ENCODE data around the gene MARCHF10. TPM values are rescaled to one million over a fixed set of nuclear protein-coding genes. Genes with fewer than 3 reads are reported as not detected.
A peak's percentile ranks its signal among the peaks of the same experiment; 100 is the strongest.

Gene MARCHF10
- total and polyA plus RNA-seq, 2 experiments from 2014 or later: not detected

DNA sequence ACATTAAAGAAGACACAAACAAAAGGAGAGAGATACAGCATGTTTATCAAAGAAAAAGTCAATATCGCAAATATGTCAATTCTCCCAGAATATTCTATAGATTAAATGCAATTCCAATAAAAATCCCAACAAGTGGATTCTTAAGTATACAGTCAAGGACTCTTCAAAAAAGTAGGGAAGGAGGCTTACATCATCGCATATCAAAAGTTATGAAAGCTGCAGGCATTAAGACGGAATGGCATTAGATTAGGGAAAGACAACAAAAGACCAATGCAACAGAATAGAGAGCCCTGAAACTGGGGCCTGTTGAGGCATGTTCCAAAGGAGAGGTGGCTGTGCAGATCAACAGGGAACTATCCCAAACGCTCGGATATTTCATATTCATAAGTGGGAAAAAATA is 76.0 kb downstream of the MARCHF10 start:
- Histone ChIP-seq H3K4me1 (ENCODE audit: insufficient read depth) (no peaks in the 10 kb centered on the region), H3K27ac (no peak overlapping the region), H3K27me3 (no peaks in the 10 kb centered on the region), H3K4me2 (no peak overlapping the region), H3K79me2 (no peaks in the 10 kb centered on the region), H3K4me3 (no peak overlapping the region), H2AFZ (no peak overlapping the region), H3K36me3 (replicated peaks; ENCODE audit: insufficient read depth, low read depth) (no peaks in the 10 kb centered on the region), H4K20me1 (ENCODE audit: insufficient read depth, poor library complexity, severe bottlenecking) (no peaks in the 10 kb centered on the region), H3K9me2 (replicated peaks; ENCODE audit: insufficient read depth) (no peaks in the 10 kb centered on the region), H3K9me3 (ENCODE audit: low read depth) (no peaks in the 10 kb centered on the region)
- no peak for DNase-seq (ENCODE audit: low spot score)
- 93% methylated on average over 5 of the region's 5 CpGs for WGBS (ENCODE audit: low lambda C conversion rate, missing lambda C conversion rate)
- TF ChIP-seq EZH2 (IDR thresholded peaks at IDR 0.05; ENCODE audit: borderline replicate concordance) (no peak), EZH2phosphoT487 (IDR thresholded peaks at IDR 0.05; ENCODE audit: low read depth, severe bottlenecking, unreplicated experiment) (no peak)
- TF ChIP-seq, protein P1, sequence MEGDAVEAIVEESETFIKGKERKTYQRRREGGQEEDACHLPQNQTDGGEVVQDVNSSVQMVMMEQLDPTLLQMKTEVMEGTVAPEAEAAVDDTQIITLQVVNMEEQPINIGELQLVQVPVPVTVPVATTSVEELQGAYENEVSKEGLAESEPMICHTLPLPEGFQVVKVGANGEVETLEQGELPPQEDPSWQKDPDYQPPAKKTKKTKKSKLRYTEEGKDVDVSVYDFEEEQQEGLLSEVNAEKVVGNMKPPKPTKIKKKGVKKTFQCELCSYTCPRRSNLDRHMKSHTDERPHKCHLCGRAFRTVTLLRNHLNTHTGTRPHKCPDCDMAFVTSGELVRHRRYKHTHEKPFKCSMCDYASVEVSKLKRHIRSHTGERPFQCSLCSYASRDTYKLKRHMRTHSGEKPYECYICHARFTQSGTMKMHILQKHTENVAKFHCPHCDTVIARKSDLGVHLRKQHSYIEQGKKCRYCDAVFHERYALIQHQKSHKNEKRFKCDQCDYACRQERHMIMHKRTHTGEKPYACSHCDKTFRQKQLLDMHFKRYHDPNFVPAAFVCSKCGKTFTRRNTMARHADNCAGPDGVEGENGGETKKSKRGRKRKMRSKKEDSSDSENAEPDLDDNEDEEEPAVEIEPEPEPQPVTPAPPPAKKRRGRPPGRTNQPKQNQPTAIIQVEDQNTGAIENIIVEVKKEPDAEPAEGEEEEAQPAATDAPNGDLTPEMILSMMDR (IDR thresholded peaks at IDR 0.05; ENCODE audit: poor library complexity): no peak

DNA sequence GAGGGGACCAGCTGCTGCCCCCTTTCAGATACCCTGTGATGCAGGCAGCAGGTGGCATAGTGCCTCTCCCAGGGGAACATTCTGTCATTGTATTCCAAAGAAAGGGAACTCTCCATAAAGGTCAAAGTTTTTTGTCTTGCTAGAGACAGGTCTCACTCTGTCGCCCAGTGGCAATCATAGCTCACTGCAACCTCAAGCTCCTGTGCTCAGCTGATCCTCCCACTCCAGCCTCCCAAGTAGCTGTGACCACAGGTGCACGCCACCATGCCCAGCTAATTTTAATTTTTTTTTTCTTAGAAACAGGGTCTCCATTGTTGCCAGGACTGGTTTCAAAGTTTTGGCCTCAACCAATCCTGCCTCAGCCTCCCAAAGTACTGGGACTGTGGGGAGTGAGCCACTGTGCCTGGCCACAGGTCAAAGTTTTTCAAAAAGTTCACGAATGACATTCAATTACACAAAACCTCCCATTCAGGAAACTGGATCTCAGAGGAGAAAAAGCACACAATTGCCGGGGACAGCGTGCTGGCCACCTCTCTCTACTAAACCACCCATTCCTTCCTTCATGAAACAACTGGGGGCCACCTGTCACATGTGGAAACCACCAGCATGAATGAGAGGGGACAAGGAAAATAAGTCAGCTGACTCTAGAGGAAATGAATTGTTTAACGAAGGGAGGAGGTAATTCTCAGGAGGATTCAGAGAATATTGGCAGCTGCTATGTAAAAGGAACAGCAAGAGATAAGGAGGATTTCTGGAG is 80.0 kb downstream of the MARCHF10 start:
- Histone ChIP-seq H3K4me1 (ENCODE audit: insufficient read depth) (no peaks in the 10 kb centered on the region), H3K4me2 (no peak overlapping the region), H3K36me3 (replicated peaks; ENCODE audit: insufficient read depth, low read depth) (no peaks in the 10 kb centered on the region), H3K9me3 (ENCODE audit: low read depth) (no peaks in the 10 kb centered on the region), H3K4me3 (no peak overlapping the region), H4K20me1 (ENCODE audit: insufficient read depth, poor library complexity, severe bottlenecking) (no peaks in the 10 kb centered on the region), H2AFZ (no peak overlapping the region), H3K27me3 (no peaks in the 10 kb centered on the region), H3K79me2 (no peaks in the 10 kb centered on the region), H3K9me2 (replicated peaks; ENCODE audit: insufficient read depth) (no peaks in the 10 kb centered on the region), H3K27ac (no peak overlapping the region)
- WGBS (ENCODE audit: low lambda C conversion rate, missing lambda C conversion rate): 93% methylated on average over 6 of the region's 6 CpGs
- TF ChIP-seq EZH2 (IDR thresholded peaks at IDR 0.05; ENCODE audit: borderline replicate concordance) (no peak), EZH2phosphoT487 (IDR thresholded peaks at IDR 0.05; ENCODE audit: low read depth, severe bottlenecking, unreplicated experiment) (no peak)
- TF ChIP-seq, protein P1 (IDR thresholded peaks at IDR 0.05; ENCODE audit: poor library complexity): no peak
- no peak for DNase-seq (ENCODE audit: low spot score)

DNA sequence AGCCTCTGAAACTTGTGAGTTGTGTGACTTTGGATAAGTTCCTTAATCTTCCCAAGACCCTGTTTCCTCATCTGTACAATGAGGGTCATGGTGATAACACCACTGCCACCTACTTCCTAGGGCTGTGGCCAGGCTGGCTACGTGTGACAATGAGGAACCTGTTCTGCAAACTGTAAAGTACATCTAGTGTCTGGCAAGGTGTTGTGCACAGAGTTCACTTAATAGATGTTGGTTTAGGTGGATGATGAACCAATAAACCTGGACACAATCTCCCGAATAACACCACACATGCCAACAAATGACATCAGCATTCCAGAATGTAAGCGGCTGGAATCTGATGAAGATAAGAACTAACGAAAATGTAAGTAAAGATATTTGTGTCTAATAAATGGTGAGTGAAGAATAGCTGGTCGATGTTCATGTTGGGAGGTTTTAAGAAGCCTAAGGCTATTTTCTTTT is 82.3 kb downstream of the MARCHF10 start:
- no peaks in the 10 kb centered on the region for H4K20me1 ChIP-seq (ENCODE audit: insufficient read depth, poor library complexity, severe bottlenecking)
- TF ChIP-seq, protein P1 (IDR thresholded peaks at IDR 0.05; ENCODE audit: poor library complexity): no peak
- TF ChIP-seq EZH2phosphoT487 (IDR thresholded peaks at IDR 0.05; ENCODE audit: low read depth, severe bottlenecking, unreplicated experiment) (no peak), EZH2 (IDR thresholded peaks at IDR 0.05; ENCODE audit: borderline replicate concordance) (no peak)
- no peak overlapping the region for H3K4me3 ChIP-seq
- no peaks in the 10 kb centered on the region for H3K9me3 ChIP-seq (ENCODE audit: low read depth)
- no peaks in the 10 kb centered on the region for H3K4me1 ChIP-seq (ENCODE audit: insufficient read depth)
- 28% methylated on average over 5 of the region's 5 CpGs for WGBS (ENCODE audit: low lambda C conversion rate, missing lambda C conversion rate)
- H3K4me2 ChIP-seq: peak overlapping the region; percentile 20
- no peak overlapping the region for H3K27ac ChIP-seq
- no peaks in the 10 kb centered on the region for H3K79me2 ChIP-seq
- H3K27me3 ChIP-seq: no peaks in the 10 kb centered on the region
- H3K9me2 ChIP-seq (replicated peaks; ENCODE audit: insufficient read depth): no peaks in the 10 kb centered on the region
- no peak for DNase-seq (ENCODE audit: low spot score)
- no peak overlapping the region for H2AFZ ChIP-seq
- no peaks in the 10 kb centered on the region for H3K36me3 ChIP-seq (replicated peaks; ENCODE audit: insufficient read depth, low read depth)

Data from hepatocyte (in vitro differentiated cells).